A549 treated with RU486 at 1 μM for 4 hours (cell line): Measurements from ENCODE around the gene TMEM126B. TPM values are rescaled to one million over a fixed set of nuclear protein-coding genes. Genes with fewer than 3 reads are reported as not detected.

Experiments used
- total RNA-seq: library from RNA; stranded (reverse); fragments of 200-300 nt; extraction: Qiagen RNA extraction; gene quantifications from 5 replicates; pipeline ENCODE4 v1.2.3, GENCODE V29; 2022; ENCODE audit warnings: low read depth

The TMEM126B gene
- 45.5 to 72.2 TPM (median 56.1 TPM) in 5 replicates for total RNA-seq

DNA sequence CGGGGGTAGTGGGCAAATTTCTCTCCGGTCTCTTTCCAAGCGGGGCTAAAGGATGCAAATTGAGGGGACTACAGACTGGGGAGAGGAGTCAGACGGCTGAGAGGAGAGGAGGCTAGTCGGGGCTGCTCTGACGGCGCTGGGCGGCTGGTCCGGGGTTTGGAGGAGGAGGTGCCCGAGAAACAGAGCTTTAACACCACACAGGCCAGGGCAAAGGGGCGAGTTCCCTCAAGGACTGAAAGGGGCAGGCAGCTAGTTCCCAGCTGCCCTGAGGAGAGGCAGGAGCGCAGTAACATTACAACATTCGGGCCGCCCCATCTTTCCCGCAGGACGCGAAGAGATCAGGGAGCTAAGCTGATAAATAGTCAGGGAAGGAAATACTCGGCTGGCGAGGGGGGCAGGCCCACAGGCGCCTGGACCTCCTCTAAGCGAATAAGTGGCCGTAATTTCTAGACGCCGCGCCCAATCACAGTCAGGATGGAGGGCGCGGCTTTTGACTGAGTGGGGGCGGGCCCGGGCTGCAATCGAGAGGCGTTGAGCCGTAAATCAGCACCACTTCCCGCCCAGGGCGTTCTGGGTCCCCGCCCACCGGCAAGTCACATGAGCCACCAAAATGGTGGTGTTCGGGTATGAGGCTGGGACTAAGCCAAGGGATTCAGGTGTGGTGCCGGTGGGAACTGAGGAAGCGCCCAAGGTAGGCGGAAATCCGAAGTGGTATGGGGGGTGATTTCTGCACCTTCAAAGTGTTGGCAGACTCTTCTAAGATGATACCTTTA lies at the start of gene TMEM126B:
TMEM126B (plus strand) TSS at position 596 of the 773 bp plus-strand sequence; CDS start at position 611, 15 bp downstream.

DNA sequence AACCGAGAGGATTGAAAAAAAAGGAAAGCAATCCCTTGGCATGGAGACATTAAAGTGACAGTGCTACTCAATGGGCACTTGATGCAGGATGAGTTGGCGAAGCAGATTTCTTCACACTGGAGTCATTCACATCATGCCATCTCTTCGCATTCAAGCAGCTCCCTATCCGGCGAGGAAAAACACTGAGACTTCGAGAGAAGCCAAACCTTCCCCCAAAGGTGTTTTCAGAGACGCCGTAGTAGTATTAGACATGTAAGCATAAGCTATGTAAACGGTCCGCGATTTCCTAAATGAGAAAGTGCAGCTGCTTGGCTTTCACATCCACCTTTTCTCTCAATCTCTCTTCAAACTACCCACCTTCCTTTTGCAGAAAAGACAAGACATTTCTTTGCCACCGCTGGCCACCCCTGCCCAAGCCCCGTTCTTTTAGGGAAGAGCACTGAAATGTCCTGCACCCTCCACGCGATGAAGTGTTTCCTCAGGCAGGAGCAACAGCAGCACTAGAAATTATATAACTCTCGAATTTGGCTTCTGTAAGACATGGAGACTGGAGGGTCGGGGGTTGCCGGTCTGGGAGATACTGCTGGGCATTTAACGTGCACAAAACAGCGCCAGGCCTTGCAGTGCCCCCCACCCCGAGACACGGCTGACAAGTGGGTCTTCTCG lies 928 bp upstream of the TMEM126B start, which contains the start of gene DLG2:
DLG2 (minus strand) TSS at position 13 of the 666 bp plus-strand sequence.

DNA sequence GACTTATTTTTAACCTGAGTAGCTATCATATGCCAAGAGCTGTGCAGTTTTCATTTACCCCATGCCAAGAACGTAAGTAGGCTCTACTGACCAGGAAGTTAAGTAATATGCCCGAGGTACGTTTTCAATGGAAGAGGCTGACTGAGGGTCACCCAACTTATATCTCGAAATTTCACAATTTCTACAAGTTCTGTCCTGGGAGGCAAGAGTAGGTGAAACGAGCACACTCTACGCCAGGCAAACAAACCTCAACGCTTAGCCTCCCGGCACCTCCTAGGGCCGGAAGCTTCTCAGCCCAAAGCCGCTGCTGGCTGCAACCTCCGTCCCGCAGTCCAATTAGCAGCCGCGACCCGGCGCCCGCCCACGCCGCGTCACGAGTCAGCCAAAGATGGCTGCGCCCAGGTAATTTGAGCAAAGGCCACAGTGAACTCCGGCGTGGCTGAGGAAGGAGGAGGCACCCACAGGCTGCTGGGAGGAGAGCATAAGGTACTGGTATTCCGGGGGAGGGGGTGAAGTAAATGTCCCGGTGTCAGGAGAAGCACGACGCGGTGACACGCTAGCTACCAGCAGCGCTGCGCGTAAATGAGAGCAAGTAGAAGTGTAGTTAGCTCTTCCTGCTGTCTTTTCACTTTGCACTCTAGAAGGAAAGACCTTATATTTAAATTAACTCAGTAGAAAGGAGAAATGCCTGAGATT lies 19.4 kb downstream of the TMEM126B start, which contains the start of gene TMEM126A:
TMEM126A (plus strand) TSS at position 364 of the 696 bp plus-strand sequence. CDS start 2,289 bp downstream, outside the sequence.

DNA sequence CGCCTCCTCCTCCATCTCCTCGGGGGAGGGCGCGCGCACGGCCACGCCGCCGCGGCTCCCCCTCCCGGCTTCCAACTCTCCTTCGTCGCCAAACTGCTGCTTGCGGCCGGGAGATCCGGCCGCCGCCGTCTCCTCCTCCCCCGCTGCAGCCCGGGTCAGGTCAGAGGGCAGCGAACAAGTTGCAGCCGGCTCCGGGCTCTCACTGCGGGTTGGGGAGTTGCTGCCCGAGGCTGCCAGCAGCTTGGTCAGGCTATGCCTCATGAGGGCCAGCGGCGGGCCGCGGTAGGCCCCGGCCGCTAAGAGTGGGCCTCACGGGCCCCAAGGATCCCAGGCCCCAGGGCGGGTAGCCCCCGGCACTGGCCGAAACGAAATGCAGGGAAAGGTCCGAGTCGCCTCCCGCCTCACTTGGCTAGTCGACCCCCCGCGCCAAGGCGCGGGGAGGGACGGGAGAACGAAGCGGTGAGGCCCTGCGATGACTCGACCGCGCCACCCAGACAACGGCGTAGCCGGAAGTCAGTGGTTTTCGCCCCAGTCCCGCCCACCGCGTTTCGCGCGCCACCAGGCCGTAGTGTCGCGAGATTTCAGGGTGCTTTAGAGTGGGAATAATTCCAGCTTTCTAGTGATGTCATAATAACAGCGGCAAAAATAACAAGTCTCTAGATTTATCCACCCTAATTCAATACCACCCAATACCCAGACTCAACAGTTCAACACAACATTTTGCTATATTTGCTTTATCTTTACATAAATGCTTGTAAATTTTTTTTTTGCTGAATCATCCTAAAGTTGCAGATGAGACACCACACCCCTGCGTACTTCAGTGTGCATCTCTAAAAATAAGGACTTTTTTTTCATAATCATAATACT lies 36.5 kb downstream of the TMEM126B start, which contains the start of gene CREBZF:
CREBZF (minus strand) TSS at position 515 of the 867 bp plus-strand sequence; CDS start at position 261, 254 bp downstream.

DNA sequence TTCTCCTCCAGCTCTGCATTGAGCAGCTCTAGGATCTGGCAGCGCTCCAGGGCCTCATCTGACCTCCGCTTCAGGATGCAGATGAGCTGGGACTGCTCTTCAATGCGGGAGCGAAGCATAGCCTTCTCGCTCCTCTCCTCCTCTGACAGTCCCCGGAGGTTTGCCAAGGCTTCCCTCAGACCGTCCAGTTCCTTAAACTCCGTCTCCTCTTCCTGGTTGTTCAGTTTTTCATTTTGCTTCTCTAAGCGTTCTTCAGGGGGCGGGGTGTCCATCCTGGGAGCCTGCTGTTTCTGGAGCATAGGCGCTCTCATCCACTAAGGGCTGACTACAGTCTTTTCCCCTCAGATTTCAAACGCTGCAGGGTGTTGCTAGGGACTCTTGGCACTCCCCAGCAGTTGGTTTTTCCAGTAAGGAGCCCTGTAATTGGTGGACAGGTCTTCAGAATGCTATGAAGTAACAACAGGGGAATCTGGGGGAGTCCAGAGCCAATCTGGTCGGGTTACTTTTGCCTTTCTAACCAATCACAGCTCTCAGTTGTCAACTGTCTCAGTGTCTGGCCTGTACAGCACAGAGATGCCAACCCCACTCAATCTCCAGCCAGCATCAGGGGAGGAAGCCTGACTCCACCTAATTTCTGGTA lies 57.5 kb downstream of the TMEM126B start, which contains the start of gene CCDC89:
CCDC89 (minus strand) TSS at position 376 of the 640 bp plus-strand sequence; CDS start at position 311, 65 bp downstream.

Other genes starting within 250 kb of the TMEM126B start
- 0.18 to 0.41 TPM (median 0.32 TPM) in 4 of 5 replicates, not detected in the other for gene DLG2, start 1.2 kb upstream of the TMEM126B start, total RNA-seq
- gene TMEM126A, start 19.4 kb downstream of the TMEM126B start, total RNA-seq: 41.4 to 57.8 TPM (median 56.3 TPM) in 5 replicates
- gene CREBZF, start 36.5 kb downstream of the TMEM126B start, total RNA-seq: 15.3 to 33.0 TPM (median 32.6 TPM) in 5 replicates
- not detected in 5 replicates for gene CCDC89, start 57.6 kb downstream of the TMEM126B start, total RNA-seq
- 13.1 to 30.4 TPM (median 15.4 TPM) in 5 replicates for gene SYTL2, start 182.5 kb downstream of the TMEM126B start, total RNA-seq
- gene CCDC83, start 226.8 kb downstream of the TMEM126B start, total RNA-seq: not detected in 5 replicates